Measurements from ENCODE around the gene RHOG.
"Not testable (repeated sequence)": the region's sequence is repeated elsewhere in the genome, so short reads cannot be mapped to it uniquely, and the experiment has no call there.

RHOG gene

GRCh38 chr11:3832816-3833215 lies 7.9 kb downstream of the RHOG start:
- no peak for DNase-seq

DNA sequence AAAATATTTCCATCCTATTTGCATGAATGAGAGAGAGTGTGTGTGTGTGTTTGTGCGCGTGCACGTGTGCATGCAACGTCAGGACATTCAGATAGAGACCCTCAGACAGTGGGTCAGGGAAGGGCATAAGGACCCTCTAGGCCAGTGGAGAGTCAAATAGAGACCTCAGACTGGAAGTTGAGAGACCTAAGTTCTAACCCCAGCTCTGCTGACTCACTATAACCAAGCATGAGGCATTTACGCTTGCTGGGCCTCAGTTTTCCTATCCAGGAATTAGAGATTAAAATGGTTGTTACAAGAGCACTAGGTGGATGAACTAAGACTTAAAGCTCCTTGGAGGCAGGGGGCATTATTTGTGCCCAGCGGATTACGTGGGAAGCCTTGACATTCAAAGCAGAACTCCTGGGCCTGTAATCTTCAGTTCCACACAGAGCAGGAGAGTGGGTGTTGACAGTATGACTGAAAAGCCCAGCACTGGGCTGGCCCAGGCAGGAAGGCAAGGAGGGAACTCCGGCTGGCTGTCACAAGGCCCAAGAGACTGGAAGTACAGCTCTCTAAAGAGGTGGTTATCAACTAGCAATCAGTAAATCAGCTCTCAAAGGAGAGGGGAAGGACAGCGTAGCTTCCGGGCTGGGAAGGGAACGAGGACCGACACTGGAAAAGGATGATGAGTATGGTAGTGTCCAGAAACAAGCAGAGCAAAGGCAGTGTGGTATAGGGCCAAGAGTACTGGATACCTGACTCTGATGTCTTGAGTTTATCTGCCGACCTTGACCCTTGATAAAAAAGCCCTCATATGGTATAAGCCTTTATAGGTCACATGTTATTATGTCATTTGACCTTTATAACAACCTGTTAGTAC lies 9.2 kb downstream of the RHOG start:
- no peak for DNase-seq

DNA sequence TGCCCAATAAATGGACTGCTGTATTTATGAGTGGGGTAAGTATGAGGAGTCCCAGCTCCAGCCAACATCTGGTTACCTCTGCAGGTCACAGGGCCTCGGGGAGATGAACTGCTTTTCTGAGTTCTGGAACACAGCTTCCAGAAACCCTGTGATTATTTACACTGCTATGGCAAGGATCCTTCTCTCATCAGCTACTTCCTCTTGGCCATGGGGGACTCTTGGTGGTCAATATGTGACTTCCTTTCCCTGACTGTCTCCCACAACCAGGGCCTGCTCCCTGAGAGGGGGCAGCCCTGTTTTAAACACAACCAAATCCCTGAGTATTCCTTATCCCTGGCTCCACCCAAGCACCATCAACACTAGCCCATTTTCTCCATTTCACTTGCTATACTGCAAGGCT lies 10.0 kb downstream of the RHOG start:
- no peak for DNase-seq

DNA sequence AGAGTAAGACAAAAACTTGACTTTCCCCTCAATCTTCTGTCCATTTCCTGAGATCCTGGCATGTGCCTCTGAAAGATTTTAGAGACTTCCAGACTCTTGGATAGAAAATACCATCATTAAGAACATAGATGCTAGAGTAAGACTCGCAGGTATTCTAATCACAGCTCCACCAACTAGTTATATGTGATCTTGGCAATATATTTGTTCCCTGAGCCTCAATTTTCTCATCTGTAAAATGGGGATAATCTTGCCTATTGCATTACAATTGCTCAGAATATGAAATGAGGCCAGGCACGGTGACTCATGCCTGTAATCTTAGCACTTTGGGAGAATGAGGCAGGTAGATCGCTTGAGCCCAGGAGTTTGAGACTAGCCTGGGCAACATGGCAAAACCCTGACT lies 10.7 kb downstream of the RHOG start:
- DNase-seq: no peak

DNA sequence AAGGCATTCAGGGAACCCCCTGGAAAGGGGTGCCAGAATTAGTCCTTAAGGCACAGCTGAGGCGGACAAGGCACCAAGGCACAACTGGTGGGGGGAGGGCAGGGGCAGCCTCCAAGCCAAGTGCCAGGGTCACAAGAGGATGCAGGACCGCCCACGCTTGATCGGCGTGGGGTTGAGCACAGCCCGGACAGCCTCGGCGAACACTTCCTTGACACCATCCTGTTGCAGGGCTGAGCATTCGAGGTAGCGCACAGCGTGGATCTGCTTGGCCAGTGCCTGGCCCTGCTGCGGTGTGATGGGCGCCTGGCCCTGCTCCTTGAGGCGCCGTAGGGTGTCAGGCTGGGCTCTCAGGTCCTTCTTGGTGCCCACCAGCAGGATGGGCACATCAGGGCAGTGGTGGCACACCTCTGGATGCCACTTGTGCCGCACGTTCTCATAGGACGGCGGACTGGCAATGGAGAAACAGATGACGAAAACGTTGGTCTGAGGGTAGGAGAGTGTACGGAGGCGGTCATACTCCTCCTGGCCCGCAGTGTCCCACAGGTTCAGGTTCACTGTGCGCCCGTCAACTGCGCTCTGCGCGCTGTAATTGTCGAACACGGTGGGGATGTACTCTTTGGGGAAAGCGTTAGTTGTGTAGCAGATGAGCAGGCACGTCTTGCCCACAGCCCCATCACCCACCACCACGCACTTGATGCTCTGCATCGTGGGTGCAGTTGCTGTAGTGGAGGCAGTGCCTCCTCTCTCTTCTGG lies 13.1 kb downstream of the RHOG start:
- no peak for DNase-seq

DNA sequence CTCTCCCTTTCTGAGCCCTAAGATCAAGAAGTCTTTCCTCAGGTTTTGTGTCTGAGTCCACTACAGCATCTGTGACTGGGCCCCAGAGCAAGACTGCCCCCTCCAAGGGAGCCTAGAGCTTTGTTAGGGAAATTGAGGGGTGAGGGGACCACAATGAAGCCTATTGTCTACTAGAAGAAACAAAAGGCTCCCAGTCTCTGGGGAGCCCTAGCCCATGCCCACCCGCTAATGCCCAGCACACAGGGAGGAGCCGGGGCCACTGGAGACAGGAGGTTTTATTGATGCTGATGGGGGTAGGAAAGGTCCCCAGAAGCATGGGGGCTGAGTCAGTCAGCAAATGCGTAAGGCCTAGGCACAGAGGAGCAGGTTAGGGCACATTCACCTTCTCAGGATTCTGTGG lies 14.0 kb downstream of the RHOG start:
- DNase-seq: no peak

- no peak for DNase-seq
Observed at GRCh38 chr11:3825473-3826154, 15.1 kb downstream of the RHOG start.

- peak; percentile 84 to 87 for DNase-seq
Observed at GRCh38 chr11:3824714-3825472, 15.9 kb downstream of the RHOG start.

DNA sequence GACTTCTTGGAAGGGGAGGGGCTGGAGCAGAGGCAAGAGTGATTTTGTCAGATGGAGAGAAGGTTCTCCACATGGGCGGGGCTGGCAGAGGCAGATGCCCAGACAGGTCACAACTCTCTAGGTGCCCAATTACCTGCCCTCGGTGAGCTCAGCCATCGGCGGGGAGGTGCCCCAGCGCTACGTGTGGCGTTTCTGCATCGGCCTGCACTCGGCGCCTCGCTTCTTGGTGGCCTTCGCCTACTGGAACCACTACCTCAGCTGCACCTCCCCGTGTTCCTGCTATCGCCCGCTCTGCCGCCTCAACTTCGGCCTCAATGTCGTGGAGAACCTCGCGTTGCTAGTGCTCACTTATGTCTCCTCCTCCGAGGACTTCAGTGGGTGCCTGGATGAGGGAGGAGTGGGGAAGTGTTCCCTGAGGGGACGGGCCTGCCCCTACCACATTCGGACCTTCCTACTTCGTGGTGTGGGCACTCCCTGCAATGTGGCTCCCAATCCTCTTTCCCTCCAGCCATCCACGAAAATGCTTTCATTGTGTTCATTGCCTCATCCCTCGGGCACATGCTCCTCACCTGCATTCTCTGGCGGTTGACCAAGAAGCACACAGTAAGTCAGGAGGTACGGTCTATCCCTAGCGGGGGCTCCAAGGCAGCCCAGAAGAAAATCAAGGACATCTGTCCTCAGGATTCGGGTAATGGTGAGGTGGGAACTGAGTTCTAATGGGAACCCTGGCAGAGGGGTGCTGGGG lies 16.8 kb downstream of the RHOG start:
- no peak for DNase-seq

- DNase-seq: no peak
Observed at GRCh38 chr11:3823303-3823702, 17.5 kb downstream of the RHOG start.

DNA sequence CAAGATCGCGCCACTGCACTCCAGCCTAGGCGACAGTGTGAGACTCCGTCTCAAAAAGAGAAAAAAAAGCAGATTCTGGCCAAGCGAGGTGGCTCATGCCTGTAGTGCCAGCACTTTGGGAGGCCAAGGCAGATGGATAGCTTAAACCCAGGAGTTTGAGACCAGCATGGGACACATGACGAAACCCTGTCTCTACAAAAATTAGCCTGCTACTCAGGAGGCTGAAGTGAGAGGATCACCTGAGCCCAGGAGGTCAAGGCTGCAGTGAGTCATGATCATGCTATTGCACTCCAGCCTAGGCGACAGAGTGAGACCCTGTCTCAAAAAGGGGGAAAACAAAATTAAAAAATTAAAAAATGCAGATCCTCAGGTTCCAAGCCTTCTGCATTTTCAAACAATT lies 18.4 kb downstream of the RHOG start:
- no peak for DNase-seq

DNA sequence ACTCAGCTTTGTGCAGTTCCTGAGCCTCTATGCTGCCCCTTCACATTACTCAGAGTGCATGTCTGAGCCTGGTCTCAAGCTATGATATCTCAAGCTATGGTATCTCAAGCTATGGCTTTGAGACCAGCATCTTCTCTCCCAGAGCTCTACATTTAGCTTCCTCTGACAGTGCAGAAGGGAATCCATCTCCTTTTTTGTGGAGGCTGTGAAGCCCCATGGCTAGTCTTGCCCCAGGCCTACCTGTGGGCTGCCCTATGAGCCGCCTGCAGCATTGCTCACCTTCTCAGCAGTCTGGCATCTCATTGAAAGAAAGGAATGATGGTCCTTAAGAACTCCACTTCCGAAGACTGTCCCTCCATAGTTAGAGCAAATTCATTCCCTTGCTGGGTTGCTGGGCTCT lies 19.8 kb downstream of the RHOG start:
- no peak for DNase-seq

DNA sequence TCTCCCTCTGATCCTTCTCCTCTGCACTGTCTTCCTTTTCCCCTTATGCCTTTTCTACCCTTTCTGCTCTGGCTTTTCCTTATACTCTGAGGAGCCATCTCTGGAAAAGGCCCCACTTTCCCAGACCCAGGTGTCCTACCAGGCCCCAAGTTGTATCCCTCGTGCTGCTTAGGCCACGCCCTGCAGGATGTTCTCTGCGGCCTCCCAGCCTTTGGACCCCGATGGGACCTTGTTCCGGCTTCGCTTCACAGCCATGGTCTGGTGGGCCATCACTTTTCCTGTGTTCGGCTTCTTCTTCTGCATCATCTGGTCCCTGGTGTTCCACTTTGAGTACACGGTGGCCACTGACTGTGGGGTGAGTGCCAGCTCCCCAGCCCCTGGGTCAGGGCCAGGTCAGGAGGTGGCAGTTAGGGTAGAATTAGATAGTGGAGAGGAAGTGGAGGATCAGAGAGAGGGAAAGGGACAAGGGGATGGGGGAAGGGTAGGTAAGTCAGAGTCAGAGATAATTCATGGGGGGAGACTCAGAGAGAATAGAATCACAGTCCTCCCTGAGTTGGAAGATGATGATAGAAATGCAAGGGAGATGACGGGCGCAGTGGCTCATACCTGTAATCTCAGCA lies 23.5 kb downstream of the RHOG start:
- no peak for DNase-seq

DNA sequence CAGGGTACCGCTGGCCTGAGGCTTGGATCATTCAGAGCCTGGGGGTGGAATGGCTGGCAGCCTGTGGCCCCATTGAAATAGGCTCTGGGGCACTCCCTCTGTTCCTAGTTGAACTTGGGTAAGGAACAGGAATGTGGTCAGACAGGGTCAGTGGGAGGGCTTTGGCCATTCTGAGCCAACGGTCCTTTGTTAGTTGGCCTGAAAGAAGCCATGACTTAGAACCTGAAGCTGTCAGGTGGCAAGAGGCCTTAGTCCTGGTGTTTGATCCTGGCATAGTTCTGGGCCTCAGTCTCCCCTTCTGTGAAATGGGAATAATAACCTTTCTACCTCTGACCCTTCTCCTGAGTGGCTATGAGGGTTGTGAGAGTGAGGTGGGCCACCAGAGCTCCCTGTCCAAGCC lies 24.1 kb downstream of the RHOG start:
- DNase-seq: no peak

DNA sequence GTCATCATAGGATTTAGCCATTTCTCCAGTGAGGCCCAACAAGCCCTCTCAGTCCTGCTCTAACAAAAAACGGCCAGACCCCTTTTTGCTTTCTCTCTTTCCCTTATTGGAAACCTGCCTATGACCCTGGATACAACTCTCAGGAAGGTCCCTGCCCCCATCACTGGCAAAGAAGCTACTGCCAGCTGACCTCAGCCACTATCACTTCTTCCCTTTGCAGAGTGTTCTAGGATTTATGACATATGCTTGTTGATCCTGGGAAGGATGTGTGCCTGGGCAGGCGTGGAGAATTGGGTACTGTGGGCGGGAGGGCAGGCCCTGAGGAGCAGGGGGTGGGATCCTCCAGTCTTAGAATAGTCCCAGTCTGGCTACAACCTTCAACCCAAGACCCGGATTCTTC lies 24.9 kb downstream of the RHOG start:
- DNase-seq: no peak

DNA sequence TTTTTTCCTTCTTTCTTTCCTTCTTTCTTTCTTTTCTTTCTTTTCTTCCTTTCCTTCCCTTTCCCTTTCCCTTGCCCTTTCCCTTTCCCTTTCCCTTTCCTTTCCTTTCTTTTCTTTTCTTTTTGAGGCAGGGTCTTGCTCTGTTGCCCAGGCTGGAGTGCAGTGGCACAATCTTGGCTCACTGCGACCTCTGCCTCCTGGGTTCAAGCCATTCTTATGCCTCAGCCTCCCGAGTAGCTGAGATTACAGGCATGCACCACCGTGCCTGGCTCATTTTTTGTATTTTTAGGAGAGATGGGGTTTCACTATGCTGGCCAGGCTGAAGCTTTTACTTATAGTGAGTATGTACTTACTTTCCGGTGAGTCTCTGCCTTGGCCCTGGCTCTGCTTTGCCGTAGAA lies 25.9 kb downstream of the RHOG start:
- not testable (repeated sequence) for DNase-seq

GRCh38 chr11:3810951-3811350 lies 29.8 kb downstream of the RHOG start:
- no peak for DNase-seq

DNA sequence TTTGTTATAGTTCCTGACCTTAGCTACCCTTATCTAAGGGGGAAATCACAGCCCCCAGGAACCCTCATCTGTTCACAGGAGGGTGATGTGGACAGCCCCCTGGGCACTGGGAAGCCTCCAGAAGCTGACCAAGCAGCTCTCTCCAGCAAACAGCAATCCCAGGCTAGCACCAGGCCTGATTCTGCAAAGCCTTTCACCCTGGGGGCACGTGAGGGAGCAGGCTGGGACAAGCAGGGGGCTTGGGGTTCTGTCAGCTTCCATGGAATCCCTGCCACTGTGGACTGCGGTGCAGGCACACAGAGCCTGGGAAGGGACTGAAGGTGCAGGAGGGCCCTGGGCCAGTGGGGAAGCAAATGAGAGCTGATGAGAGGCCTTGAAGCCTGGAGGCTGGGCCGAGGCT lies 30.3 kb downstream of the RHOG start:
- DNase-seq: no peak

DNA sequence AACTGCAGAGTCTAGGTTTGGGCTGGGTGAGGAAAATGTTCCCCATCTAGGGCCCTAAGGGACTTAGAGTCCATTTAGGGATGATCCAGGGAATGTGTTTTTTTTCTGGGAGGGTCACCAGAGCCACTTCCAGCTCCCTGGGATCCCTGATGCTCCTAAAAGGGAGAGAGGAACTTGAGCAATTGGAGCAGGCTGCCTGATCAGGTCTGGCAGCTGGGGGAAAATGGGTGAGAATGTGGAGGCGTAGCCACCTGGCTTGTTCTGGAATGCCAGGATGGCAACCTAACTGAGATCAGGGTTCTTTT lies 31.2 kb downstream of the RHOG start:
- no peak for DNase-seq

DNA sequence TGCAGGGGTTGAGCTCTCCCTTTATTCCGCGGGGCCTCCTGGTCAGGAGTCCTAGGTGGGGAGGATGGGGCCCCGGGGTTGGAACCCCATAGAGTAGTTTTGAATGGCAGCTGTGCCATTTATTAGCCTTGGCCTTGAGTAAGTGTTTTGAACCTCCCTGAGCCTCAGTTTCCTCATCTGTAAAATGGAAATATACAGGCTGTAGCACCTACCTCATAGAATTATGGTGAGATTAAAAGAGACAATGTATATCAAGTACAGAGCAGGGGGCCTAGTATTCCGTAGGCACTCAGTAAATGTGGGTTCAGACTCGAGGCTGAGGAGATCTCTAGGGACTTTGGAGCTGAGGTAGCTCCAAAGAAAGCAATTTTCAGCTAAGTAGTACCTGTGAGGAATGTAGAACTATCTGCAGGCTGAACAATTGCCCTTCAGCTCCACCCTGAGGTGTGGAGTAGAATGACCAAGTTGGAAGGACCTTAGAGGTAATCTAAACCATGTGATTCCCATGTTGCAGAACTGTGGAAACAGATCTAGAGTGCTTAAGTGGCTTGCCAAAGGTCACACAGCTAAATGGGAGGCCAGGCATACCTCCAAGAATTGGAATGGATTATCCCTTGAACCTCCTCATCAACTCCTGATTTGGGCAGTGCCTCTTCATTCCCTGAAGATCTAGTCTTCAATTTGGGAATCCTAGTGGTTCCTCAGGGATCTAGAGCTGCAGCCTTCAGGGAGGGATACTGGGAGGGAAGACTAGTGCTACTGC lies 31.7 kb downstream of the RHOG start:
- DNase-seq: peak; percentile 64 to 69
